Skin of body (tissue), 2 donors: Measurements from ENCODE around the gene HAO2. TPM values are rescaled to one million over a fixed set of nuclear protein-coding genes. Genes with fewer than 3 reads are reported as not detected.
"Not testable (repeated sequence)": the region's sequence is repeated elsewhere in the genome, so short reads cannot be mapped to it uniquely, and the experiment has no call there.

Source experiments
- DNase-seq: peaks from one replicate; lab custom pipeline; 2025; lab: John Stamatoyannopoulos, UW
- total RNA-seq: library from RNA; depleted of rRNA; stranded (reverse); fragments of >200 nt; gene quantifications from one replicate; pipeline ENCODE4 v1.2.3, GENCODE V29; 2014

The HAO2 gene
- total RNA-seq: 0.20 TPM

GRCh38 chr1:119368554-119368953 is at the start of gene HAO2:
Gene HAO2 (plus strand): TSS chr1:119368785. CDS start chr1:119381086, 12,301 bp downstream.
- no peak for DNase-seq

- DNase-seq: no peak
Measured at GRCh38 chr1:119320100-119320499, 48.5 kb upstream of the HAO2 start.

DNA sequence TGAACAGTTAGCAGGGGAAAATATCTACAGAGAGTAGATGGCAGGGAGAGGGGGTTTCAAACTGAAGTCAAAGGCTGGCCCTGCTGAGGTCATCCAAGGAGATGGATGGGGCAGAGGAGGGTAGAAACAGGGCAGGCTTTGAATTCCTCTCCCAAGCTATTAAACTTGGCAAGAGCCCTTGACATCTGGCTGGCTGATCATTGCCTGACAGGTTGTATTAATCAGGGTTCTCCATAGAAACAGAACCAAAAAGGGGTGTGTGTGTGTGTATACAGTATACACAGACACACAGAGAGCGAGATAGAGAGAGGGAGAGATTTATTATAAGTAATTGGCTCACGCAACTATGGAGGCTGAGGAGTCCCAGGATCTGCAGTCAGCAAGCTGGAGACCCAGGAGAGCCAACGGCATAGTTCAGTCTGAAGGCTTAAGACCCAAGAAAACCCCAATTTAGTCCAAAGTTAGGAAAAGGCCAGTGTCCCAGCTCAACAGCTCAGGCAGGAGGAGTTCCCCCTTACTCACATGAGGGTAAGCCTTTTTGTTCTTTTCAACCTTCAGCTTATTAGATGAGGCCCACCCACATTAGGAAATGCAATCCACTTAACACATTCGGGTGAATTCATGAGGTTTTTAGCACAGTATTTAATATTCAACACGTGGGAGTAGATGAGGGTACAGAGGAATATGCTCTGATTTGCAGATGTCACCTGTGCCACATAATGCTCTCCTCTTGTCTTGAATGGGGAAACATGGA is 46.7 kb upstream of the HAO2 start:
- peak; percentile 67 for DNase-seq

GRCh38 chr1:119323216-119323982 is 45.2 kb upstream of the HAO2 start:
- peak; percentile 20 for DNase-seq

DNA sequence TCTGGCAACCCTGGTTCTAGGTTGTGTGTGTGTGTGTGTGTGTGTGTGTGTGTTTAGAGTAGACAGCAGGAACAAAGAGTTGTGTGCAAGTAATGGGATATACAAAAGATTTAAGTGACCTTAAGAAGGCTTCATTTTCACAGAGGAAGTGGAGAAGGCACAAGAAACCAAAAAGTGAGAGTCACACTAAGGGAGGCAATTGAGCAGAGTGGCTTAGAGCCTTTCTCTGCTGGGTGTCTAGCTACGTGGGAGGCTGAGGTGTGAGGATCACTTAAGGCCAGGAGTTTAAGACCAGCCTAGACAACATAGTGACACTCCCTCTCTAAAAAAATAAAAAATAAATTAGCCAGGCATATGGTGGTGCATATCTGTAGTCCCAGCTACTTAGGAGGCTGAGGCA is 44.4 kb upstream of the HAO2 start:
- no peak for DNase-seq

- DNase-seq: no peak
Measured at GRCh38 chr1:119326251-119326650, 42.3 kb upstream of the HAO2 start.

DNA sequence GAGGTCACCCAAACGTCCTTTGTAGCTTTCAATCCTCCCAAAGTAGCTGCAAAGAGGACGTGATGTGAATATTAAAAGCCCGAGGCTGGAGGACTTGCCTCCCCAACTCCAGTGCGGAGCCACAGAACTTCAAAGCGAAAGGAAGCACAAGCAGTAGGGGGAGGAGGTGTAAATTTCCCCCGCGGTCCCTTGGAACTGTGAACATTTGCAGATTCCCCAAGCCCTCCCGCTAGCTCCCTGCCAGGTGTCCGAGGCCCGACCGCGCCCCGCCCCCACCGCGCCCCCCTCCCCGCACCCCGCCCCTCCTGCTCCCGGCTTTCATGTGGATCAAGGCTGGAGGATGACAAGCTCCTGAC is 41.5 kb upstream of the HAO2 start:
- DNase-seq: peak; percentile 46

- DNase-seq: peak; percentile 46
Measured at GRCh38 chr1:119327450-119328155, 41.0 kb upstream of the HAO2 start.

GRCh38 chr1:119329541-119330461 is 38.8 kb upstream of the HAO2 start:
- DNase-seq: no peak

DNA sequence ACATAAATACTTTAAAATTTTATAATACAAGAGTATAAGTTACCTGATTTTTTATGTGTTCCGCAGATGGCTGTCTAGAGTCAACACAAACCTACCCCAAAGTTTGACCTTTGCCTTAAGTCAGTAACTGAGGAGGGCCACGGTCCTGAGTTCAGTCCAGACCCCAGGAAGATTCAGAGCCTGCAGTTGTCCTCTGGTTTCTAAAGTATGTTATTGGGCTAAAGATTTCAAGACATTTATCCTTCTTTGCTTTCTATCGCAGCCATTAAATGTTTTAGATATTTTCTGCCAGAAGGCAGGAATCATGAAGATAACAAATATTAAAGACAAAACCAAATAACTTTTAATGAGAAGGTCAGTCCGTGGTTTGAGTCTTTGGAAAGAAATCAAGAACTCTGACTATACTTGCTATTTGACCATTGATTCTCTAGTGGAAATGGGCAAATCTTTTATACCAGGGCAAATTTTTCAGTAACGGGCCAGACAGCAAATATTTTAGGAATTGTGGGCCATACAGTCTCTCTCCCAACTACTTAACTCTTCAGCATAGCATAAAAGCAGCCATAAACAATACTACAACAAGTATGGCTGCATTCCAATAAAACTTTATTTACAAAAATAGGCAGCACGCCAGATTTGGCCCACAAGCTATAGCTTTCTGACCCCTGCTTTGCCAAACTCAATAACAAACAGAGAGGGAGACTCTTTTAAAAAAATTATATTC is 38.0 kb upstream of the HAO2 start:
- no peak for DNase-seq

- no peak for DNase-seq
Measured at GRCh38 chr1:119331190-119331515, 37.4 kb upstream of the HAO2 start.

- DNase-seq: no peak
Measured at GRCh38 chr1:119331915-119332314, 36.7 kb upstream of the HAO2 start.

- DNase-seq: no peak
Measured at GRCh38 chr1:119332622-119333021, 36.0 kb upstream of the HAO2 start.

DNA sequence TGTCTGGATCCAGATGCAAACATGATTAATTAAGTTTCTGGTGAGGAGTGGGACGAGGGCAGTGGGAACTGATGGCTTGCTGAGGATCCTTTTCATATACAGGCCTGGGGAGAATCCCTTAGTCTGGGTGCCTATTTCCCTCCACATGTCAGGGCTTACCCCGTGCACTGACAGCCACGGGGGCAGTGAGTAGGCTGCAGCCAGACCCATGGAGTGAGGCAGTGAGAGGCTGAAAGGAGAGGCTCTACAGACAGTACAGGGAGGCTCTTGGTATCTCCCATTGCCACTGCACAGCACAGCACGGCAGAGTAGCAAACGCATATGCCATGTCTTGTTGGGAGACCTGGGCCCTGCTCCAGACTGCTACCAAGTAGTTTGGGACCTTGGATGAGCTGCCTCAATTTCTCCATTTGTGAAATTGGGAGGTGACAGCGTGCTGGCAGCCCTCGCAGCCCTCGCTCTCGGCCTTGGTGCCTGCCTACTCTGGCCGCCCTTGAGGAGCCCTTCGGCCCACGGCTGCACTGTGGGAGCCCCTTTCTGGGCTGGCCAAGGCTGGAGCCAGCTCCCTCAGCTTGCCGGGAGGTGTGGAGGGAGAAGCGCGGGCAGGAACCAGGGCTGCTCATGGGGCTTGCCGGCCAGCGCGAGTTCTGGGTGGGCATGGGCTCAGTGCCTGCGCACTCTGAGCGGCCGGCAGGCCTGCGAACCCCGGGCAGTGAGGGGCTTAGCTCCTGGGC is 35.3 kb upstream of the HAO2 start:
- DNase-seq: no peak

GRCh38 chr1:119333897-119334250 is 34.7 kb upstream of the HAO2 start:
- DNase-seq: not testable (repeated sequence)

- DNase-seq: peak; percentile 58
Measured at GRCh38 chr1:119336848-119337247, 31.7 kb upstream of the HAO2 start.

- DNase-seq: no peak
Measured at GRCh38 chr1:119338004-119338403, 30.6 kb upstream of the HAO2 start.

GRCh38 chr1:119338757-119339156 is 29.8 kb upstream of the HAO2 start:
- DNase-seq: no peak

DNA sequence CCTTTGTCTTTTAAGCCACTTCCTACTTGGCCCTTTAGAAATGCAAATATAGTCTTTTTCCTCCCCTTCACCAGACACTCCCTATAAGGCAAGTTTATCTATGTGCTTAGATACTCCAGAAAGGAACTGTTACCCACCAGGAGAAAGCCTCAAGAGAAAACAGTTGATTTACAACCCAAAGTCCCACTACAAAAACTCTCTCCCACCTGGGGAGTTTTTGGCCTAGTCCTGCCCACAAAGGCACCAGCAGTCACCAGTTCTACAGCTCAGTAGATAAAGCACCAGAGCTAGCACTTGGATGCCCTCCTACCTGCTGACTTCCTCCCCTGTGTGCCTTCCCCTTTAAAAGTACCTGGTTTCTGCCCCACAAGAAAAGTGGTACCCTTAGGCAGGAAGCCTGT is 27.7 kb upstream of the HAO2 start:
- DNase-seq: no peak

DNA sequence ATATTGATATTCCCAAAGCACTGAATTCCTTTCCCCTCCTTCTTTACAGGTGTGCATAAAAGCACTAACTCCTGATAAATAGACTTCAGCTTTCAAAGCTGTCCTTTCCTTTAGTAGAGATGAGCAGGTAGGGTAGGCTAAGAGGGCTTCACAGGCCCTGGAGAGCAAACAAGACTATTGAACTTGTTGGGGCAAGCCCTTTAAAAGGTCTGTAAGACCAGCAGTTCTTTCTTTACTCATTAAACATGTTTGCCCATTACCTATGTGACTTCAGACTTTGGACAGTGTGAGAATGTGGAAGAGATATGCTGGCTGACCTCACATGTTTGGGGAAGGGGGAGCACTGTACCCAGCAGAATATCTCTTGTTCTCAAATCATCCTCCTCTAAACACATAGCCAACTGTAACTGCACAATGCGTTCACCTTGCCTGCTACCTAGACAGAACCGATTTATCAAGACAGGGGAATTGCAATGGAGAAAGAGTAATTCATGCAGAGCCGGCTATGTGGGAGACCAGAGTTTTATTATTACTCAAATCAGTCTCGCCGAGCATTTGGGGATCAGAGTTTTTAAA is 27.1 kb upstream of the HAO2 start:
- no peak for DNase-seq
